Measurements from ENCODE around the gene GLT1D1. TPM values are rescaled to one million over a fixed set of nuclear protein-coding genes. Genes with fewer than 3 reads are reported as not detected.

The GLT1D1 gene
- total RNA-seq, 3 donors from 2014 or later: 0.16 to 0.73 (median 0.33) TPM

- H3K4me3 ChIP-seq: no peak overlapping the region
- no peaks in the 10 kb centered on the region for H3K4me1 ChIP-seq
- peak in 1 of 2 donors; percentile 25 for DNase-seq (ENCODE audit: low spot score in 2 of 2)
- H3K9me3 ChIP-seq: peaks cover 0 to 5% of the 10 kb centered on the region in 2 donors
- no peaks in the 10 kb centered on the region for H3K36me3 ChIP-seq
- TF ChIP-seq CTCF (IDR thresholded peaks at IDR 0.05) (no peak), POLR2A (IDR thresholded peaks at IDR 0.05) (no peak), POLR2AphosphoS5 (IDR thresholded peaks at IDR 0.05) (no peak)
- intact Hi-C loops (cut with DNase I; ENCODE audit: low total_unique reads): no loop called here
- H3K27ac ChIP-seq: no peak overlapping the region
- no peaks in the 10 kb centered on the region for H3K27me3 ChIP-seq
Observed at GRCh38 chr12:128807161-128807724, 46.0 kb upstream of the GLT1D1 start.

- no peak for TF ChIP-seq POLR2A (IDR thresholded peaks at IDR 0.05)
- TF ChIP-seq CTCF (IDR thresholded peaks at IDR 0.05): no peak
- TF ChIP-seq POLR2AphosphoS5 (IDR thresholded peaks at IDR 0.05): no peak
- intact Hi-C loops (cut with DNase I; ENCODE audit: low total_unique reads): no loop called here
Observed at GRCh38 chr12:128808651-128809050, 44.6 kb upstream of the GLT1D1 start.

GRCh38 chr12:128810182-128811127, 42.8 kb upstream of the GLT1D1 start:
- intact Hi-C loops (cut with DNase I; ENCODE audit: low total_unique reads): no loop called here
- no peak for DNase-seq (ENCODE audit: low spot score in 2 of 2)
- Histone ChIP-seq H3K36me3 (no peaks in the 10 kb centered on the region), H3K4me3 (peak overlapping the region in 1 of 3 donors; percentile 36), H3K27ac (peak overlapping the region; percentile 48 to 77), H3K4me1 (no peaks in the 10 kb centered on the region), H3K27me3 (no peaks in the 10 kb centered on the region), H3K9me3 (no peaks in the 10 kb centered on the region)
- TF ChIP-seq POLR2AphosphoS5 (IDR thresholded peaks at IDR 0.05) (no peak), POLR2A (IDR thresholded peaks at IDR 0.05) (no peak), CTCF (IDR thresholded peaks at IDR 0.05) (no peak)

More at GRCh38 chr12:128808651-128809050, 44.6 kb upstream of the GLT1D1 start:
- Histone ChIP-seq H3K9me3 (peaks cover 0 to 5% of the 10 kb centered on the region in 2 donors), H3K27me3 (no peaks in the 10 kb centered on the region), H3K36me3 (no peaks in the 10 kb centered on the region), H3K4me1 (no peaks in the 10 kb centered on the region), H3K27ac (no peak overlapping the region), H3K4me3 (no peak overlapping the region)
- DNase-seq (ENCODE audit: low spot score in 2 of 2): no peak

DNA sequence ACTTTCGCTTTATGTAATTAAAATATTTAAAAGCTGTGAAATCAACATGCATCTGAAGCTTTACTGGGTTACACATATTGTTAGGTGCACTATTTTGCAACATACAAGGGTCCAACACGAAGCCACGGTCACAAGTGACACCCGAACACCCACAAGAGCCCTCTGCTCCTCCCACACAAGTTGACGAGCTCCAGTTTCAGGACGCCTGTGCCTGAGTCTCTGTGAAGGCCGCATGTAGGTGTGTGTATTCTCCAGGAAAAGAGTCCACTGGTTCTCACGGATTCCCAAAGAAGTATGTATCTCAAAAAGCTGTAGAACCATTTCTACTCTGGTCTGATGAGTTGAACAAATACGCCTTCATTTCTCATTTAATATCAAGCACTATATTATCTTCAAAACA, 41.5 kb upstream of the GLT1D1 start:
- H3K36me3 ChIP-seq: no peaks in the 10 kb centered on the region
- no peaks in the 10 kb centered on the region for H3K27me3 ChIP-seq
- H3K4me1 ChIP-seq: no peaks in the 10 kb centered on the region
- no peaks in the 10 kb centered on the region for H3K9me3 ChIP-seq
- H3K4me3 ChIP-seq: no peak overlapping the region
- intact Hi-C loops (cut with DNase I; ENCODE audit: low total_unique reads): no loop called here
- no peak for DNase-seq (ENCODE audit: low spot score in 2 of 2)
- peak overlapping the region; percentile 42 to 77 for H3K27ac ChIP-seq
- TF ChIP-seq CTCF (IDR thresholded peaks at IDR 0.05) (no peak), POLR2AphosphoS5 (IDR thresholded peaks at IDR 0.05) (no peak), POLR2A (IDR thresholded peaks at IDR 0.05) (no peak)

DNA sequence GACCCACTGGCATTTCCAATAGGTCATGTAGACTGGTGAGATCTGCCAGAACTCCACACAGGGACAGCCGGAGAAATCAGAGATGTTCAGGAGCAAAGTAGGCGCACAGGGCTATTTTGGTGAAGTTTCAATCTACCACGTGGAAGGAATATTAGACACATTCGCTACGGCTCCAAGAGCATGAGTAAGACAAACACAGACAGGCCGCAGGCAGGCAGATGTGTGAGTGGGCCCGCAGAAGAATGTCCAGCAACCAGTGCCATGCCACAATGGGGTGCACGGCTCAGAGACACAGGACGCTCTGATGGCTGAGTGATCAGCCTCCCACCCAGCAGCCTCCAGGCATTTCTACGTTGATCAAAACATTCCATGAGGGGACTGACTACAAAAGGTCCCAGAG, 39.9 kb upstream of the GLT1D1 start:
- Histone ChIP-seq H3K4me1 (no peaks in the 10 kb centered on the region), H3K36me3 (no peaks in the 10 kb centered on the region), H3K4me3 (no peak overlapping the region), H3K27ac (peak overlapping the region in 1 of 2 donors; percentile 80), H3K9me3 (no peaks in the 10 kb centered on the region), H3K27me3 (no peaks in the 10 kb centered on the region)
- TF ChIP-seq POLR2A (IDR thresholded peaks at IDR 0.05): no peak
- no peak for TF ChIP-seq POLR2AphosphoS5 (IDR thresholded peaks at IDR 0.05)
- TF ChIP-seq CTCF (IDR thresholded peaks at IDR 0.05): no peak
- no peak for DNase-seq (ENCODE audit: low spot score in 2 of 2)
- intact Hi-C loops (cut with DNase I; ENCODE audit: low total_unique reads): no loop called here

Data from breast epithelium (tissue), 4 donors.